HCT116 (cell line): ENCODE measurements around the gene PDSS2.

ENCODE experiments used
- CEBPB ChIP-seq: IDR thresholded peaks from 2 replicates; pipeline ENCODE4 v1.6.1; 2012; ENCODE audit warnings: low read depth
- ELF1 ChIP-seq: IDR thresholded peaks from 2 replicates; pipeline ENCODE4 v1.6.1; 2012; ENCODE audit warnings: low read depth, borderline replicate concordance
- EZH2 ChIP-seq: fragments of 200-600 bp; sonication (generic); IDR thresholded peaks from 2 replicates; pipeline ENCODE4 v1.6.1; 2017; ENCODE audit warnings: antibody characterized with exemption, mixed run types
- EZH2phosphoT487 ChIP-seq: fragments of 200-600 bp; IDR thresholded peaks from 2 replicates; pipeline ENCODE4 v1.6.1; 2018; ENCODE audit warnings: antibody characterized with exemption, borderline replicate concordance
- POLR2A ChIP-seq: IDR thresholded peaks from 2 replicates; pipeline ENCODE4 v1.7.0; 2011; ENCODE audit warnings: borderline replicate concordance; ENCODE audit not compliant: insufficient read depth, insufficient read length; ENCODE audit errors: extremely low read depth
- SIN3A ChIP-seq: IDR thresholded peaks from 2 replicates; pipeline ENCODE4 v1.6.1; 2012; ENCODE audit warnings: low read depth
- YY1 ChIP-seq: IDR thresholded peaks from 2 replicates; pipeline ENCODE4 v1.6.1; 2011; ENCODE audit warnings: low read length, low read depth, moderate library complexity, mild to moderate bottlenecking; ENCODE audit not compliant: insufficient replicate concordance; ENCODE audit errors: extremely low read depth
- ZFX ChIP-seq: fragments of 450-650 bp; IDR thresholded peaks from 2 replicates; pipeline ENCODE4 v1.6.1; 2017
- TF ChIP-seq, protein P1 (sequence below), 3 experiments: fragments of 200-600 bp in 1 of 3; sonication (generic) in 1 of 3; IDR thresholded peaks in 2 of 3; conservative IDR thresholded peaks in 1 of 3; 2 replicates each; pipeline ENCODE4 v1.5.1; 2012 to 2017; ENCODE audit warnings: low read depth in 2 of 3, low read length in 2 of 3, antibody characterized with exemption in 1 of 3, borderline replicate concordance in 1 of 3, control low read depth in 1 of 3, mild to moderate bottlenecking in 1 of 3, mixed read lengths in 1 of 3, mixed run types in 1 of 3, moderate library complexity in 1 of 3; ENCODE audit not compliant: insufficient read depth in 1 of 3
- TF ChIP-seq, protein P2 (sequence below): IDR thresholded peaks from 2 replicates; pipeline ENCODE4 v1.6.1; 2012; ENCODE audit warnings: low read depth
- TF ChIP-seq, protein P3 (sequence below): IDR thresholded peaks from 2 replicates; pipeline ENCODE4 v1.6.1; 2012

DNA sequence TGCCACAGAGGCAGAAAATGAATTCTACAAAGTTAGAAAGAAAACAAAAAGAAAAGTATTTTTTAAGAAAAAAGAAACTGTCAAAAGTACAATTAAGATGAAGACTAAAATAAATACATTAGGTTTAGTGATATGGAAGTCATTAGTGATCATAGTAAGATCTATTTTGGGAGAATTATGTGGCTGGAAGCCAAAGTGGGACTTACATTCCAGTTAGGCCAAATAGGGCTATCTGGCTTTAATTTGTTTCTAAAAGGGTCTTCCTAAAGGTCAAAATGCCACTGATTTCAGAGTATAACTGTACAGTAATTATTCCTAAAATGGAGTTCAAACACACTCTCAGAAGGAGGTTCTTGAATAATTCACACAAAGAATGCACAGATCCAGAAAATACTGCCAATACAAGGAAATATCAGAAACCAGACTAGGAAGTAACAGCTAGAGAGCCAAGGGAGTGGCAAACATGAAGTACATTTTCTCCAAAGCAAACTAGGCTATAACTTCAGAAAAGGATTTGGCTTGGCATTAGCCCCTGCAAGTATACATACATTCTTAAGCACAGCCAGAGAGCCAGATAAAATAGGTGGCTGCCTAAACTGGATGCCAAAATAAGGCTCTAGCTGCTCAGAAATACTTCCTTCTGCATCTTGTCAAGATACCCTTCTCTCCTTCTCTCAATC, 45.3 kb downstream of the PDSS2 start:
- no peak for TF ChIP-seq POLR2A
- TF ChIP-seq, protein P1, sequence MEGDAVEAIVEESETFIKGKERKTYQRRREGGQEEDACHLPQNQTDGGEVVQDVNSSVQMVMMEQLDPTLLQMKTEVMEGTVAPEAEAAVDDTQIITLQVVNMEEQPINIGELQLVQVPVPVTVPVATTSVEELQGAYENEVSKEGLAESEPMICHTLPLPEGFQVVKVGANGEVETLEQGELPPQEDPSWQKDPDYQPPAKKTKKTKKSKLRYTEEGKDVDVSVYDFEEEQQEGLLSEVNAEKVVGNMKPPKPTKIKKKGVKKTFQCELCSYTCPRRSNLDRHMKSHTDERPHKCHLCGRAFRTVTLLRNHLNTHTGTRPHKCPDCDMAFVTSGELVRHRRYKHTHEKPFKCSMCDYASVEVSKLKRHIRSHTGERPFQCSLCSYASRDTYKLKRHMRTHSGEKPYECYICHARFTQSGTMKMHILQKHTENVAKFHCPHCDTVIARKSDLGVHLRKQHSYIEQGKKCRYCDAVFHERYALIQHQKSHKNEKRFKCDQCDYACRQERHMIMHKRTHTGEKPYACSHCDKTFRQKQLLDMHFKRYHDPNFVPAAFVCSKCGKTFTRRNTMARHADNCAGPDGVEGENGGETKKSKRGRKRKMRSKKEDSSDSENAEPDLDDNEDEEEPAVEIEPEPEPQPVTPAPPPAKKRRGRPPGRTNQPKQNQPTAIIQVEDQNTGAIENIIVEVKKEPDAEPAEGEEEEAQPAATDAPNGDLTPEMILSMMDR (IDR thresholded peaks at IDR 0.05 in 2 of 3, conservative IDR thresholded peaks at IDR 0.05 in 1 of 3; ENCODE audit: borderline replicate concordance in 1 of 3, insufficient read depth in 1 of 3, low read depth in 2 of 3, low read length in 2 of 3): no peak
- no peak for TF ChIP-seq CEBPB
- TF ChIP-seq ELF1: no peak
- no peak for TF ChIP-seq YY1
- TF ChIP-seq EZH2: no peak
- TF ChIP-seq, protein P2, sequence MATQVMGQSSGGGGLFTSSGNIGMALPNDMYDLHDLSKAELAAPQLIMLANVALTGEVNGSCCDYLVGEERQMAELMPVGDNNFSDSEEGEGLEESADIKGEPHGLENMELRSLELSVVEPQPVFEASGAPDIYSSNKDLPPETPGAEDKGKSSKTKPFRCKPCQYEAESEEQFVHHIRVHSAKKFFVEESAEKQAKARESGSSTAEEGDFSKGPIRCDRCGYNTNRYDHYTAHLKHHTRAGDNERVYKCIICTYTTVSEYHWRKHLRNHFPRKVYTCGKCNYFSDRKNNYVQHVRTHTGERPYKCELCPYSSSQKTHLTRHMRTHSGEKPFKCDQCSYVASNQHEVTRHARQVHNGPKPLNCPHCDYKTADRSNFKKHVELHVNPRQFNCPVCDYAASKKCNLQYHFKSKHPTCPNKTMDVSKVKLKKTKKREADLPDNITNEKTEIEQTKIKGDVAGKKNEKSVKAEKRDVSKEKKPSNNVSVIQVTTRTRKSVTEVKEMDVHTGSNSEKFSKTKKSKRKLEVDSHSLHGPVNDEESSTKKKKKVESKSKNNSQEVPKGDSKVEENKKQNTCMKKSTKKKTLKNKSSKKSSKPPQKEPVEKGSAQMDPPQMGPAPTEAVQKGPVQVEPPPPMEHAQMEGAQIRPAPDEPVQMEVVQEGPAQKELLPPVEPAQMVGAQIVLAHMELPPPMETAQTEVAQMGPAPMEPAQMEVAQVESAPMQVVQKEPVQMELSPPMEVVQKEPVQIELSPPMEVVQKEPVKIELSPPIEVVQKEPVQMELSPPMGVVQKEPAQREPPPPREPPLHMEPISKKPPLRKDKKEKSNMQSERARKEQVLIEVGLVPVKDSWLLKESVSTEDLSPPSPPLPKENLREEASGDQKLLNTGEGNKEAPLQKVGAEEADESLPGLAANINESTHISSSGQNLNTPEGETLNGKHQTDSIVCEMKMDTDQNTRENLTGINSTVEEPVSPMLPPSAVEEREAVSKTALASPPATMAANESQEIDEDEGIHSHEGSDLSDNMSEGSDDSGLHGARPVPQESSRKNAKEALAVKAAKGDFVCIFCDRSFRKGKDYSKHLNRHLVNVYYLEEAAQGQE: no peak
- no peak for TF ChIP-seq SIN3A
- no peak for TF ChIP-seq ZFX
- no peak for TF ChIP-seq EZH2phosphoT487
- TF ChIP-seq, protein P3, sequence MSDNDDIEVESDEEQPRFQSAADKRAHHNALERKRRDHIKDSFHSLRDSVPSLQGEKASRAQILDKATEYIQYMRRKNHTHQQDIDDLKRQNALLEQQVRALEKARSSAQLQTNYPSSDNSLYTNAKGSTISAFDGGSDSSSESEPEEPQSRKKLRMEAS: no peak
